ENCODE measurements around the gene FOXO1.
A peak's percentile ranks its signal among the peaks of the same experiment; 100 is the strongest.
"Not testable (repeated sequence)": the region's sequence is repeated elsewhere in the genome, so short reads cannot be mapped to it uniquely, and the experiment has no call there.

The FOXO1 gene

DNA sequence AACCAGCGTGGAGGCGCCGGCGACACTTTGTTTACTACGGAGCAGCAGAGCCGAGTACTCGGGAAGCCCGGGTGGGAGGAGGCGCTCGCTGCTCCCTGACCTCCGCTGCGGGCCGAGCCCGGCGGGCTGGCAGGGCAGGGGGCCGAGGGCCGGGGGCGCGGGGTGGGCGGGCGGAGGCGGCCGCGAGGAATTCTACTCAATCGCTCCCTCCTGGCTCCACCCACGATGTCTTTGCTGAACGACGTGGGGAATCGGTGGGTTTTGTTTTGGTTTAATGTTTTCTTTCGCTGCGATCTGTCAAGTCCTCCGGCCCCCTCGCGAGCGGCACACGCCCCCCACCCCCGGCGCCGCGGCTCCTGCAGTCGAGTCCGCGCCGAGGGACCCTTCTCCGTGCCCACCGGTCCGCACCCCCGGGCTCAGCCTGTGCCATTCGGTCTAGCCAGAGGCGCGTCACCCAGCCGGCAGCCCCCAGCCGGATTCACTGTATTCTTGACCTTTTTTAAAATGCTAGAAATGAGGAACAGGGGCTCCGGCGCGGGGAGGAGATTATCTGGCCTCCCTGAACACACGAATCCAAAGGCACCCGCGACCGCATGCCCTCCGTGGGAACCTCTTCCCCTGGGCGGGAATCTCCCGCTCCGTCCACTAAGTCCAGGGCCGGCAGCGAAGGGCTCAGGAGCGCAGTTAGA lies 636 bp upstream of the FOXO1 start:
- Histone ChIP-seq H3K9me2 (replicated peaks; ENCODE audit: insufficient read depth, low read length) (no peaks in the 10 kb centered on the region), H2AFZ (ENCODE audit: low read depth, low read length, severe bottlenecking) (peak overlapping the region; percentile 60), H3K9me3 (ENCODE audit: insufficient read depth, low read length) (no peaks in the 10 kb centered on the region), H3K79me2 (ENCODE audit: insufficient read depth, low read length) (peaks cover 51% of the 10 kb centered on the region), H4K20me1 (ENCODE audit: low read depth, low read length) (no peaks in the 10 kb centered on the region), H3K4me2 (ENCODE audit: low read depth, low read length, poor library complexity, severe bottlenecking) (peak overlapping the region; percentile 87), H3K4me3 (ENCODE audit: insufficient read depth, low read length, poor library complexity, severe bottlenecking) (peak overlapping the region; percentile 98), H3K36me3 (ENCODE audit: low read length) (no peaks in the 10 kb centered on the region), H3K27me3 (ENCODE audit: low read length) (no peaks in the 10 kb centered on the region), H3F3A (ENCODE audit: insufficient read depth) (peaks cover 24% of the 10 kb centered on the region), H3K27ac (ENCODE audit: low read depth, low read length) (peak overlapping the region; percentile 69), H3K9ac (ENCODE audit: low read length) (peak overlapping the region; percentile 99)
- TF ChIP-seq, protein P1, sequence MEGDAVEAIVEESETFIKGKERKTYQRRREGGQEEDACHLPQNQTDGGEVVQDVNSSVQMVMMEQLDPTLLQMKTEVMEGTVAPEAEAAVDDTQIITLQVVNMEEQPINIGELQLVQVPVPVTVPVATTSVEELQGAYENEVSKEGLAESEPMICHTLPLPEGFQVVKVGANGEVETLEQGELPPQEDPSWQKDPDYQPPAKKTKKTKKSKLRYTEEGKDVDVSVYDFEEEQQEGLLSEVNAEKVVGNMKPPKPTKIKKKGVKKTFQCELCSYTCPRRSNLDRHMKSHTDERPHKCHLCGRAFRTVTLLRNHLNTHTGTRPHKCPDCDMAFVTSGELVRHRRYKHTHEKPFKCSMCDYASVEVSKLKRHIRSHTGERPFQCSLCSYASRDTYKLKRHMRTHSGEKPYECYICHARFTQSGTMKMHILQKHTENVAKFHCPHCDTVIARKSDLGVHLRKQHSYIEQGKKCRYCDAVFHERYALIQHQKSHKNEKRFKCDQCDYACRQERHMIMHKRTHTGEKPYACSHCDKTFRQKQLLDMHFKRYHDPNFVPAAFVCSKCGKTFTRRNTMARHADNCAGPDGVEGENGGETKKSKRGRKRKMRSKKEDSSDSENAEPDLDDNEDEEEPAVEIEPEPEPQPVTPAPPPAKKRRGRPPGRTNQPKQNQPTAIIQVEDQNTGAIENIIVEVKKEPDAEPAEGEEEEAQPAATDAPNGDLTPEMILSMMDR (IDR thresholded peaks at IDR 0.05; ENCODE audit: insufficient read depth, low read length, poor library complexity, severe bottlenecking): no peak
- no peak for TF ChIP-seq EZH2phosphoT487 (conservative IDR thresholded peaks at IDR 0.05; ENCODE audit: low read length)

DNA sequence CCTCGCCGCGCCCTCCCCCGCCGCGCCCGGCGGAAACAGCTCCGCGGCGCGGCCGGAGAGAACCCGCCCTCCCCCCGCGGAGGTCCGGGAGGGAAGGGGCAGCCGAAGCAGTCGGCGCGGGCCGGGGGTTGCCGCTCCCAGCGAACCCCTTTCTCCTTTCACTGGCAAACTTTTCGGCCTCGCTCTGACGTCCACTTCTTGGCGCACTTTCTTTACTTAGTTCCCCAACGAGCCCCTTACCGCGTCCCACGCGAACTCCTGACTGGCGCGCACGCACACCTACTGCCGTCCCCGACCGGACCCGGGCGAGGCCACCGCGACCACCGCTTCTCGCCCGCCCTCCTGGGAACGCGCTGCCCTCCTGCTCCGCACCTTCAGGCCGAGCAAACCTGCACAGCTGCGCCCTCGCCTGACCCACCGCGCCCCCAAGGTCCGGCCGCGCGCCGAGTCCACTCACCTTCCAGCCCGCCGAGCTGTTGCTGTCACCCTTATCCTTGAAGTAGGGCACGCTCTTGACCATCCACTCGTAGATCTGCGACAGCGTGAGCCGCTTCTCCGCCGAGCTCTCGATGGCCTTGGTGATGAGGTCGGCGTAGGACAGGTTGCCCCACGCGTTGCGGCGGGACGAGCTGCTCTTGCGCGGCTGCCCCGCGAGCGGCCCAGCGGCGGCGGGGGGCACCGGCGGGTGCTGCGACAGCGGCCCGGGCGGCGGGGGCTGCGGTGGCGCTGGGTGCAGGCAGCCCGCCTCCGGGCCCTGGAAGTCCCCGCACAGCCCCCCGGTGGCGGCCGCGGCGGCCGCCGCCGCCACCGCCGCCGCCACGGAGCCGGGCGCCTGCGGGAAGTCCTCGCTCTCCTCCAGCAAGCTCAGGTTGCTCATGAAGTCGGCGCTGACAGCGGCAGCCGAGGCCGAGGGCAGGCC lies 1.1 kb downstream of the FOXO1 start:
- Histone ChIP-seq H2AFZ (ENCODE audit: low read depth, low read length, severe bottlenecking) (no peak overlapping the region), H3K9me3 (ENCODE audit: insufficient read depth, low read length) (no peaks in the 10 kb centered on the region), H3K9ac (ENCODE audit: low read length) (peak overlapping the region; percentile 99), H3K79me2 (ENCODE audit: insufficient read depth, low read length) (peaks cover 68% of the 10 kb centered on the region), H4K20me1 (ENCODE audit: low read depth, low read length) (no peaks in the 10 kb centered on the region), H3K4me2 (ENCODE audit: low read depth, low read length, poor library complexity, severe bottlenecking) (peak overlapping the region; percentile 93), H3K36me3 (ENCODE audit: low read length) (no peaks in the 10 kb centered on the region), H3K4me3 (ENCODE audit: insufficient read depth, low read length, poor library complexity, severe bottlenecking) (peak overlapping the region; percentile 82), H3K9me2 (replicated peaks; ENCODE audit: insufficient read depth, low read length) (no peaks in the 10 kb centered on the region), H3K27ac (ENCODE audit: low read depth, low read length) (peak overlapping the region; percentile 95), H3F3A (ENCODE audit: insufficient read depth) (peaks cover 30% of the 10 kb centered on the region), H3K27me3 (ENCODE audit: low read length) (no peaks in the 10 kb centered on the region)
- TF ChIP-seq, protein P1 (IDR thresholded peaks at IDR 0.05; ENCODE audit: insufficient read depth, low read length, poor library complexity, severe bottlenecking): no peak
- TF ChIP-seq EZH2phosphoT487 (conservative IDR thresholded peaks at IDR 0.05; ENCODE audit: low read length): no peak

DNA sequence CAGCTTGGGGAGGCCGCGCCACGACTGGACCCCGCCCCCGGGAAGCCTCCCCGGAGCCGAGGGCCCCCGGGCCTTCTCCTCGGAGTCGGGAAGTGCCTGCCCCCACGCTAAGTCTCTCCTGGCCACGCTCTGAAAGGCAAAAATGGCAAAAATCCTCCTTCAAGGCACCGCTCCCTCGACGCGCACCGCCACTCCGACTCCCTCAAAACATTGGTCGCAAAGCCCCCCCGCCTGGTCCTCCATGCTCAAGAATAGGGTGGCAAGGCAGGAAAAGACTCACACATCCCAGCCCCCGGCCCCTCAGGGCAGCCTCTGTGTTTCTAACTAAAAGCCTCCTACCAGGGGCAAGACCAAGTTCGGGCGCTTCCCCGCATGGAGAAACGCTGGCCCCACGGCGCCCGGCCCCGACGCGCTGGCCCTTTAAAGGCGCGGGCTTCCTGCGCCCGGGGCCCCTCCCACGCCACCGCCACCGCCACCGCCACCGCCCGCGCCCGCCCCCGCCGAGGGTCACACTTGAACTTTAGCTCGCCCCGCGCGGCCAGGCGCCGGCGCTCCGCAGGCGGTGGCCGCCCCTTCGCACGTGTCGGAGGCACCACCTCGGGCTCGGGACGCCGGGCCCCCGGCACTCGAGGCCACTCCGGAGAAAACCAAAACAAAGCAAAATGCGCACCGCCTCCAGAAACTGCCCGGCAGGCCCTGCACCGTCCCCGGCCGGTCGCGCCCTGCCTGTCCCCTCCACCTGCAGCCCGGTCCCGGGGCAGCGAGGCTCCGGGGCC lies 1.9 kb downstream of the FOXO1 start:
- peaks cover 38% of the 10 kb centered on the region for H3F3A ChIP-seq (ENCODE audit: insufficient read depth)
- peak overlapping the region; percentile 93 for H3K4me2 ChIP-seq (ENCODE audit: low read depth, low read length, poor library complexity, severe bottlenecking)
- H3K9me2 ChIP-seq (replicated peaks; ENCODE audit: insufficient read depth, low read length): no peaks in the 10 kb centered on the region
- no peaks in the 10 kb centered on the region for H3K36me3 ChIP-seq (ENCODE audit: low read length)
- H3K9ac ChIP-seq (ENCODE audit: low read length): peak overlapping the region; percentile 99
- peak overlapping the region; percentile 95 for H3K27ac ChIP-seq (ENCODE audit: low read depth, low read length)
- H3K27me3 ChIP-seq (ENCODE audit: low read length): no peaks in the 10 kb centered on the region
- no peak for TF ChIP-seq EZH2phosphoT487 (conservative IDR thresholded peaks at IDR 0.05; ENCODE audit: low read length)
- TF ChIP-seq, protein P1 (IDR thresholded peaks at IDR 0.05; ENCODE audit: insufficient read depth, low read length, poor library complexity, severe bottlenecking): no peak
- no peaks in the 10 kb centered on the region for H3K9me3 ChIP-seq (ENCODE audit: insufficient read depth, low read length)
- no peak overlapping the region for H2AFZ ChIP-seq (ENCODE audit: low read depth, low read length, severe bottlenecking)
- peaks cover 77% of the 10 kb centered on the region for H3K79me2 ChIP-seq (ENCODE audit: insufficient read depth, low read length)
- peak overlapping the region; percentile 82 for H3K4me3 ChIP-seq (ENCODE audit: insufficient read depth, low read length, poor library complexity, severe bottlenecking)
- H4K20me1 ChIP-seq (ENCODE audit: low read depth, low read length): no peaks in the 10 kb centered on the region

DNA sequence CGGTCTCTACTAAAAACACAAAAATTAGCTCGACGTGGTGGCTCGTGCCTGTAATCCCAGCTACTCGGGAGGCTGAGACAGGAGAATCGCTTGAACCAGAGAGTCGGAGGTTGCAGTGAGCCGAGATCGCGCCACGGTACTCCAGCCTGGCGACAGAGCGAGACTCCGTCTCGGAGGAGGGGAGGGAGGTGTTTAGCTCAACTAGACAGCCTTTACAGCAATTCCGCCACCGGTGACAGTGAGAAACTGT lies 2.4 kb downstream of the FOXO1 start:
- Histone ChIP-seq H3K4me3 (ENCODE audit: insufficient read depth, low read length, poor library complexity, severe bottlenecking) (peak overlapping the region; percentile 82), H3K79me2 (ENCODE audit: insufficient read depth, low read length) (peaks cover 82% of the 10 kb centered on the region), H3K4me2 (ENCODE audit: low read depth, low read length, poor library complexity, severe bottlenecking) (peak overlapping the region; percentile 93), H3K9ac (ENCODE audit: low read length) (peak overlapping the region; percentile 99), H3K27ac (ENCODE audit: low read depth, low read length) (peak overlapping the region; percentile 95), H3F3A (ENCODE audit: insufficient read depth) (peaks cover 41% of the 10 kb centered on the region)
- H3K27me3 ChIP-seq (ENCODE audit: low read length); H4K20me1 ChIP-seq (ENCODE audit: low read depth, low read length); H3K9me2 ChIP-seq (replicated peaks; ENCODE audit: insufficient read depth, low read length); H3K9me3 ChIP-seq (ENCODE audit: insufficient read depth, low read length); H2AFZ ChIP-seq (ENCODE audit: low read depth, low read length, severe bottlenecking); H3K36me3 ChIP-seq (ENCODE audit: low read length): not testable (repeated sequence)

Data from SU-DHL-6 (cell line).